GM18858 (cell line): ENCODE data around the gene MEGF11.
"Not testable (repeated sequence)": the region's sequence is repeated elsewhere in the genome, so short reads cannot be mapped to it uniquely, and the experiment has no call there.

Source experiments
- ATAC-seq: cut with Tn5 transposase; IDR thresholded peaks from one replicate; pipeline ENCODE4 v1.9.1; 2021; ENCODE audit not compliant: unreplicated experiment

Gene MEGF11

DNA sequence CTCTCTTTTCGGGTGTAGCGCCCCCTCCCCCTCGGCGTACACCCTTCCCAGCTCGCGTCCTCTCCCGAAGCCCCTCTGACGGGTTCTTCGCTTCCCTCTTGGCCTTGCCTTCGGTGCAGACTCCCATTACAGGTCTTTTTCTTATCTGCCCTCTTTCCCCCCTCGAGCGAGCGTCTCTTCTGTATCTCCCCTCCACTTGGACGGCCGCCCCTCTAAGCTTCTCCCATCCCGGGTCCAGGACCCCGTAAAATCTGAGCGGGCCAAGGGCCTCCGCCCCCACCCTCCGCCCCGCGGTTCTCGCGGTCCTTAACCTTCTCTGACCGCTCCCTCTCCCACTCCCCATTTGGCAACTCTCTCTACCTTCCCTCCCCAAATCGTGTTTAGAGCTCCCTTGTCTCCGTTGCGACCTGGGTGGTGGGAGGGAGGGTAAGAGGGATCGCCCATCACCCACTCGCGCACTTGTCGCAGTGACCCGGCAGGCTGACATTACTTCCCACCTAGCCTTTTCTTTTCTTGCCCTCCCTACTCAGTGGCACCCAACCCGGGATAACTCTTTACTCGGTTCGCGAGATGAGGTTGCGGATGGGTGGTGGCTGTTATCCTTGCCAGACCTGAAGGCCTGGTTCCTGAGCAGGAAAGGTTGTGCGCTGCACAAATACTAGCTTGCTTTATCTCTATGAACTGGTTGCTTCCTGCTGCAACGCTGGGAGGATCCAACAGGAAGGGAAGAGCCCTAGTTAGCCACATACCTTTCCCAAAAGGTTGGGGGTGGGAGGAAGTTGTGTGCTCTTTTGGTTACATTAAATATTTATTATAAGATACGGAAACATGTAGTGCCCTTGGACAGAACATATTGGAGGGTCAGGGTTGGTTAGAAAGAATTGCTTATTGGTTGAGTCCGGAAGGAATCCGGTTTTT, 383.3 kb downstream of the MEGF11 start:
- ATAC-seq: no peak

GRCh38 chr15:65869126-65869953, 384.2 kb downstream of the MEGF11 start, which contains the start of gene RAB11A:
RAB11A (plus strand) TSS chr15:65869491; CDS start chr15:65869586, 95 bp downstream.
- peak; percentile 65 for ATAC-seq

- ATAC-seq: no peak
Observed at GRCh38 chr15:65868546-65869125, 384.9 kb downstream of the MEGF11 start.

DNA sequence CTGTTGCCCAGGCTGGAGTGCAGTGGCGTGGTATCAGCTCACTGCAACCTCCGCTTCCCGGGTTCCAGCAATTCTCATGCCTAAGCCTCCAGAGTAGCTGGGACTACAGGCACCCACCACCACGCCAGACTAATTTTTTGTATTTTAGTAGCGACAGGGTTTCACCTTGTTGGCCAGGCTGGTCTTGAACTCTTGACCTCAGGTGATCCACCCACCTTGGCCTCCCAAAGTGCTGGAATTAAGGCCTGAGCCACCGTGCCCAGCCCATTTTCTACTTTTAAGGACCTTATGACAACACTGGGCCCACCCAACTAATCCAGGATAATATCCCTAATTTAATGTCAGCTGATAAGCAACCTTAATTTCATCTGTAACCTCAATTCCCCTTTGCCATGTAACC, 385.6 kb downstream of the MEGF11 start:
- ATAC-seq: not testable (repeated sequence)

DNA sequence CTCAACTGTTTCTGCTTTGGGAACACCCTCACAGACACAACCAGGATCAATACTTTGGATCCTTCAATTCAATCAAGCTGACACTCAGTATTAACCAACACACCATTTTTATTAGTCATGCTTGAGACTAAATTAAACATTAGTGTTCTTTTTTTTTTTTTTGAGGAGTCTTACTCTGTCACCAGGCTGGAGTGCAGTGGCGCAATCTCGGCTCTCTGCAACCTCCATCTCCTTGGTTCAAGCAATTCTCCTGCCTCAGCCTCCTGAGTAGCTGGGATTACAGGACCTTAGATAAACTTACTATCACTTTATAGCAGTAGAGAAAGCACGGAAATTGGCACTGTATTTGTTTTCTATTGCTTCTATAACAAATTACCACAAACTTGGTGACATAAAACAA, 386.3 kb downstream of the MEGF11 start:
- no peak for ATAC-seq

DNA sequence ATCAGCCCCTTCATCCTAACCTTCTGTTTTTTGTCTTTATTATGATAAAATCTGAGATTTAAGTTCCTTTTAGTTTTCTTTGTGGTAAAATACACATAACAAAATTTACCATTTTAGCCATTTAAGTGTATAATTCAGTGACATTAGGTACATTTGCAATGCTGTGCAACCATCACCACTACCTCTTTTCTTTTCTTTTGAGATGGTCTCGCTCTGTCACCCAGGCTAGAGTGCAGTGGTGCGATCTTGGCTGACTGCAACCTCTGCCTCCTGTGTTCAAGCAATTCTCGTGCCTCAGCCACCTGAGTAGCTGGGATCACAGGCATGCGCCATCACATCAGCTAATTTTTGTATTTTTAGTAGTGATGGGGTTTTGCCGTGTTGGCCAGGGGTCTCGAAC, 390.4 kb downstream of the MEGF11 start:
- ATAC-seq: no peak

- ATAC-seq: no peak
Observed at GRCh38 chr15:65862682-65863081, 390.9 kb downstream of the MEGF11 start.

GRCh38 chr15:65857718-65858402, 395.7 kb downstream of the MEGF11 start:
- ATAC-seq: no peak

DNA sequence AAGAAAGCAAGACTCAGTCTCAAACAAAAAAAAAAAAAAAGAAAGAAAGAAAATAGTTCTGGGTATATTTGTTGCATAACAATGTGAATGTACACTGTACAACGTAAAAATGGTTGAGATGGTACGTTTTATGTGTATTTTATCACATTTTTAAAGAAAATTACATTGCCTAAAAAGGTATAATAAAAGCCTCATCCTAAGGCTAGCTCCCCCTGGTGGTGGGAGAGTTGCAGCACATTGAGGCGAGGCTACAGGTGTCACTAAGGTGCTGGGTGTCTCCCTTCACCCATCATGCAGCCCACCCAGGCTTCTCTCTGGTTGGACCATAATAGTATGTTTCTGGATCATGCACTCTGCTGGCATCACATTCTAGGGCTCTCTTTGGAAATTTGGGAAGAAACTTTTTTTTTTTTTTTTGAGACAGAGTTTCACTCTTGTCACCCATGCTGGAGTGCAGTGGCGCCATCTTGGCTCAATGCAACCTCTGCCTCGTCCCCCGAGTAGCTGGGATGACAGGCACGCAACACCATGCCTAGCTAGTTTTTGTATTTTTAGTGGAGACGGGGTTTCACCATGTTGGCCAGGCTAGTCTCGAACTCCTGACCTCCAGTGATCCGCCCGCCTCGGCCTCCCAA, 396.6 kb downstream of the MEGF11 start:
- no peak for ATAC-seq

DNA sequence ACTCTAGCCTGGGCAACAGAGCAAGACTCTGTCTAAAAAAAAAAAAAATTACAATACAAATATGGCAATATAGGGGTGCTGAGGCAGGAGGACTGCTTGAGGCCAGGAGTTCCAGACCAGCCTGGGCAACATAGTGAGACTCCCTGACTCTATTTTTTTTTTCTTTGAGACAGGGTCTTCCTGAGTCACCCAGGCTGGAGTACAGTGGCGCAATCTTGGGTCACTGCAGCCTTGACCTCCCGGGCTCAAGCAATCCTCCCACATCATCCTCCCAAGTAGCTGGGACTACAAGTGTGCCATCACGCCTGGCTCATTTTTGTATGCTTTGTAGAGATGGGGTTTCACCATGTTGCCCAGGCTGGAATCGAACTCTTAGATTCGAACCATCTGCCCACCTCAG, 401.6 kb downstream of the MEGF11 start:
- ATAC-seq: no peak

DNA sequence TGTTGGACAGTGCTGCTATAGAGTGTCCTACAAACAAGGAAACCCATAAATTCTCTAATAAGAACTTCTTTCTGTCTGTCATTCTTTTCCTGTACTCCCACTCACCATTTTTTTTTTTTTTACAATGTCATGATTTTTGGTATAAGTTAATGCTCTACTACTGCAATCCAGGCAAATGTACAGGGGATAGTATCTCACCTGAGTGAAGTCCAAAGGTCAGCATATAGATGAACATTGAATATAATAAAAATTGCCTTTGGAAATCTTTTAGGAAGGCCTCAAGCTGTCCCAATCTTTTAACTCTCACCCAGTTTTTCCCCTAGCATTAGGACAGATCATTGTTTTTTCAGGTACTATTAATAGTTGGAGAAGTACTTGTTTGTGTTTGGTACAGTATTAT, 405.6 kb downstream of the MEGF11 start:
- no peak for ATAC-seq

DNA sequence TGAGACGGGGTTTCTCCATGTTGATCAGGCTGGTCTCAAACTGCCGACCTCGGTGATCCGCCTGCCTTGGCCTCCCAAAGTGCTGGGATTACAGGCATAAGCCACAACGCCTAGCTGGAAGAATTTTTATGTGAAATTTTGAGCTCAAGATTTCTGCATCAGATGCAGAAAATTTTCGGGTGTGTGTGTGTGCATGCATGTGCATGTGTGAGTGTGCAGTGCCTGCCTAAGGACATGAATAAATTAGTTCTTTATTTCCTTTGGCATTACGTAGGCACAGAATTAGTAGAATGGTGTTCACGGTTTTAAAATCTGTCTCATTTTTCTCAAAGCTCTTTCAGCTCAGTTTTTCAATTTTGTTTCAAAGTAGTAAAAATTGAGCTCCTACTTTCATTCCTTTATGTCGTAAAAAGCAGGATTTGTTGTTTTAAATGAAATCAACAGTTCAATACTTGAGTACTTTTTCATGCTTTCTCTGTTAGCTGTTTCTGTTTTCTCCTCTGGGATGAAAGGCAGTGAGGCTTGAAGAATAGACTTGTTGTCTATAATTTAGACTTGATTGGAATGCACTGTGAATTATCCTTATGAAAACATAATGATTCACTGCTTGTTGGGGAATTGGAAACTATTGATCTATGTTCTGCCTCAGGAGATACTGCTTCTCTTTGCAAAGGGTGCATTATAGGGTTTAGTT, 407.6 kb downstream of the MEGF11 start:
- no peak for ATAC-seq
